Activated CD4-positive, alpha-beta memory T cell treated with anti-CD3 and anti-CD28 coated beads for 36 hours (primary cell): Measurements from ENCODE around the gene SELENOK. TPM values are rescaled to one million over a fixed set of nuclear protein-coding genes. Genes with fewer than 3 reads are reported as not detected.

Experiments
- CTCF ChIA-PET: fragments of 350-600 bp; sonication (Branson Sonifier 250); formaldehyde crosslinking; loops from one replicate; lab custom pipeline; 2021; ENCODE audit warnings: antibody characterized with exemption, inconsistent platforms; lab: Charles Lee
- POLR2A ChIA-PET: fragments of 350-600 bp; sonication (Branson Sonifier 250); formaldehyde crosslinking; loops from one replicate; lab custom pipeline; 2021; ENCODE audit warnings: antibody characterized with exemption; lab: Charles Lee
- DNase-seq: peaks from one replicate; pipeline ENCODE4 v3.0.0-alpha.2; 2020
- H3K27ac Mint-ChIP-seq: one replicate; pipeline ENCODE4 v1.8.0; 2021; ENCODE audit warnings: mixed read lengths
- H3K27me3 Mint-ChIP-seq: one replicate; pipeline ENCODE4 v1.8.0; 2021; ENCODE audit warnings: mixed read lengths
- H3K36me3 Mint-ChIP-seq: one replicate; pipeline ENCODE4 v1.8.0; 2021; ENCODE audit warnings: mixed read lengths
- H3K4me1 Mint-ChIP-seq: one replicate; pipeline ENCODE4 v1.8.0; 2021; ENCODE audit warnings: low read depth, mixed read lengths
- H3K4me3 Mint-ChIP-seq: one replicate; pipeline ENCODE4 v1.8.0; 2021; ENCODE audit warnings: mild to moderate bottlenecking, mixed read lengths
- H3K9me3 Mint-ChIP-seq: one replicate; pipeline ENCODE4 v1.8.0; 2021; ENCODE audit warnings: mixed read lengths
- intact Hi-C: fragments of 100-400 bp; cut with micrococcal nuclease; formaldehyde crosslinking; loops from one replicate; pipeline ENCODE4 v1.15.1; 2023
- total RNA-seq, 2 experiments: library from RNA; stranded (reverse); gene quantifications; one replicate each; pipeline ENCODE4 v1.2.3, GENCODE V29; 2021

The SELENOK gene
- total RNA-seq, 2 experiments from 2014 or later = 55.3 to 56.4 TPM

DNA sequence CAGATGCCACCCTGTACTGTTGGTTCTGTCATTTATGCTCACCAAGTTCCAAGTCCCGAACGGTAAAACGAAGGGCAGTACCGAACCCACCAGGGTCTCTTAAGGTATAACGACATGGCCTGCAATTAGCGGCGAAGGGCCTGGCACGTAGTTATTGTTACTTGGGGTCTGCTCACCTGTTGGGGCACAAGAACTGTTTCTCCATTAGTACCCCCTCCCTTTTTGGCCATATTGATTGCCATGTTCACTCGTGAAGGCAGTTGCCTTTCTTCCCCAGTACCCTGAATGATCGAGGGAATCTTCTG lies 44.9 kb downstream of the SELENOK start:
- ChIA-PET POLR2A (no interaction called here), CTCF (no interaction called here)
- DNase-seq = no peak
- Mint-ChIP-seq H3K27ac (no peak overlapping the region), H3K36me3 (no peaks in the 10 kb centered on the region), H3K4me3 (peak overlapping the region; percentile 36), H3K9me3 (no peaks in the 10 kb centered on the region), H3K4me1 (peaks cover 2% of the 10 kb centered on the region), H3K27me3 (peaks cover 40% of the 10 kb centered on the region)
- intact Hi-C loops = no loop called here

DNA sequence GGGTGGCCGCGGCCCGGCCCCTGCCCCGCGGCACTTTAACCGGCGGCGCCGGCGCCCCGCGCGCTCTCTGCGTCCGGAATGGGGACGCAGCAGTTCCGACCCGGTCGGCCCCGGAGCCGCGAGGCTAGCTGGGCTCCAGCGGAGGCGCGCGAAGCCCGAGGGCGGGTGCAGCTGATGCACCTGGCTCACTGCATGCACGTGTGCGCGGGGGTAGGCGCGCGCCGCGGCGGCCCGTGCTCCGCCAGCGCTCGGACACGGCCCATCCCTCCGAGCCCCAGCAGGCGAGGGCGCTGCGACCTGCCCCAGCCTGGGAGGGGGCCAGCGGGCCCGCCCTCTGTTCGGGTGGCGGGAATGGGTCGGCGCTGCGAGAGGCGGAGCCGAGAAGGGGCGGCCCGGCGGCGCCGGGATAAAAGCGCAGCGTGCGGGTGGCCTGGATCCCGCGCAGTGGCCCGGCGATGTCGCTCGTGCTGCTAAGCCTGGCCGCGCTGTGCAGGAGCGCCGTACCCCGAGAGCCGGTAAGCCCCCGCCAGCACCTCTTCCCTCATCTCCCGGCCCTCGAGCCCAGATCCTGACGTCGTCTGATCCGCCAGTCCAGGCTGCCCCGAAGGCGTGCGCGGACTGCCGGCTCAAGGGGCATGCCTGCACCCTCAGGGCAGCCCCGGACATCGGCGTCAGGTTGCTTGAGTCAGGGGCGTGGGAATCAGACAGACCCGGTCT lies 45.4 kb downstream of the SELENOK start, which contains the start of the genes CHDH and IL17RB:
Gene CHDH (minus strand): TSS at position 286 of the 717 bp plus-strand sequence. CDS start 22,411 bp downstream, outside the sequence.
Gene IL17RB (plus strand): TSS at position 435 of the 717 bp plus-strand sequence. CDS start 21 bp downstream, at position 456.
- H3K9me3 Mint-ChIP-seq = no peaks in the 10 kb centered on the region
- H3K27ac Mint-ChIP-seq = no peak within 1 kb of the TSS
- H3K27me3 Mint-ChIP-seq = peaks cover 40% of the 10 kb centered on the region
- ChIA-PET POLR2A (no interaction called here), CTCF (no interaction called here)
- peak; percentile 31 for DNase-seq
- peaks cover 2% of the 10 kb centered on the region for H3K4me1 Mint-ChIP-seq
- intact Hi-C loops = no loop called here
- peak within 1 kb of the TSS; percentile 51 for H3K4me3 Mint-ChIP-seq
- H3K36me3 Mint-ChIP-seq = no peaks in the 10 kb centered on the region

DNA sequence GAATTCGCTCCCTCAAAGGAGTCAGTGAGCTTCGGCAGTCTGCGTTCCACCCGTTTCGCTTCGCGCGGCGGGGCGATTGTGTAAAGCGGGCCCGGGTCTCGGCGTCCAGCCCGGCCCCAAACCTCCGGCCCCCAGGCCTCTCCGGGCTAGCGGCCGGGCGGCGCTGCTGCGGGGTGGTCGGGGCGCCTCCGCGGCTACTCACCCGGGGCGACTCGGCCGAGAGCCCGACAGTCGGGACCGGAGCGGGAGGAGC lies 45.9 kb downstream of the SELENOK start:
- CTCF ChIA-PET = interaction anchor here (1.0 kb wide), 1 partner anchor 470 kb away, joined by 4 read pairs; no protein-coding TSS in a partner anchor
- Mint-ChIP-seq H3K27ac (no peak overlapping the region), H3K27me3 (peaks cover 40% of the 10 kb centered on the region), H3K4me3 (peak overlapping the region; percentile 51), H3K36me3 (no peaks in the 10 kb centered on the region), H3K9me3 (no peaks in the 10 kb centered on the region), H3K4me1 (peaks cover 2% of the 10 kb centered on the region)
- DNase-seq = no peak
- intact Hi-C loops = no loop called here
- POLR2A ChIA-PET = no interaction called here

DNA sequence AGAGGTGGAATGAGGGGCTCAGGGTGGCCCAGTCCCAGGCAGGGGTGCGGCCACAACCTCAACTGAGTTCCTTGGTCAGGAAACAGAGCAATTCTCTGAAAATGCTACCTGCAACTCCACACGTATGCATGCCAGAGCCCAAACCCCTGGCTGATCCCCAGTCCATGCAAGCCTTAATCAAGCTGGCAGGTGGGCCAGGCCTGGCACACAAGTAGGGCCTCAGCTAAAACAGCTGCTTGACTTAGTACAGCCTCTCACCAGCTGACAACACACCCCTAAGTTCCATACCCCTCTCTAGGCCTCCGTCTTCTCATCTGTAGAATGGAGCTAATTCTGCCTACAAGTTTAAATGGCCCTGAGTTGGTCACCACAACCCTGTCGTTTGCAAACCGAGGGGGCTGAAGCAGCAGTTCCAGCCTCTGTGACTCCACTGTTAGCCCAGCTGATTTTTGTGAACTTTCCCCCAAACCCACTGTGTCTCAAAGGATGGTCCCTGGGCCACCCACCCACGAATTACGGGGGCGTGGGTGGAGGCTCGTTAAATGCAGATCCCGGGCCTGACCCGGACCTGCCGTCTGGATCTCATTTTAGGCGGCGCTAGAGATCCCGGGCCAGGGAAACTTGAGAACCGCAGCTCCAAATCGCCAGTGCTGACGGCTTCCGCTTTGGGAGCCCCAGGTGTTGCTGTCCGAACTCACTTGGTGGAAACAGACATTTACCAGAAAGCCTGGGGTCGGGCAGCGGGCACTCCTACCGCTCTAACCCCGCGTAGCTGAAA lies 46.4 kb downstream of the SELENOK start:
- Mint-ChIP-seq H3K27ac (no peak overlapping the region), H3K27me3 (peaks cover 40% of the 10 kb centered on the region), H3K4me1 (peaks cover 2% of the 10 kb centered on the region), H3K4me3 (peak overlapping the region; percentile 51), H3K36me3 (no peaks in the 10 kb centered on the region), H3K9me3 (no peaks in the 10 kb centered on the region)
- no peak for DNase-seq
- ChIA-PET CTCF (interaction anchor here (1.0 kb wide), 1 partner anchor 470 kb away, joined by 4 read pairs; no protein-coding TSS in a partner anchor), POLR2A (interaction anchor here (0.6 kb wide), 1 partner anchor 16 kb away, joined by 3 read pairs; no protein-coding TSS in a partner anchor)
- intact Hi-C loops = no loop called here

DNA sequence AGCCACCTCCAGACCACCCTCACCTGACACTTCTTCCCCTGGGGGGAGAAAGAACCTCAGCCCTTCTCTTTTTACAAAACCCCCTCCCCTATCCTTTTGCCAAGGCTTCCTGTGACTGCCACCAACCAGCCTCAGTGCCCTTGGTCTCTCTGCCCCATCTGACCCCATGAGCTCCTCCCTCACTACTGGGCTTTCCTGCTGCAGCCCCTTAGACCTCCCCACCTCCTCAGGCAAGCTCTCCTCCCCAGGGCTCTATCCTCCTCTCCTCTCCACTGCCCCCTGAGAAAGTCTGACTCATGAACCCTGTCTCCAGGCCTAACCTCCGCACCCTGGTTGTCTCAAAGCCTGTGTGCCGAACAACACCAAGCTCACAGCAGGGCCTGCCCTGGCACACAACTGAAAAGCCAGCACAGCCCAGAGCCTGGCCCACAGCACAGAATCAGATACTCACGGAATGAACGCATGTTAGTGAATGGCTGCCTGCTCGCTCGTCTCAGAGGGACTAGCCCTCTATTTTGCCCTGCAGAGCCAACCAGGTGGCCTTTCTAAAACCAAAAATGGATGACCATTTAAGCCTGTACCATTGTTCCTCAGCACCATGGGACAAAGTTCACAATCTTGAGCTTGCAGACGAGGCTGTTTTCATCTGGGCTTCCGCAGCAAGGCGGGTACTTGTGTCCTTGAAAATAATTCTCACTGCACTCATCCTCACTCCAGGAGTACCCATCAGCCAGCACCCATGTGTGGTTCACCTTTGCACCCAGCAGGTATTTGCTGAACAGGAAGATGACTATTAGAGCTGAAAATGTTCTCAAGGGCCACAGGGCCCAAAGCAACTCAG lies 47.2 kb downstream of the SELENOK start:
- ChIA-PET CTCF (no interaction called here), POLR2A (interaction anchor here (0.6 kb wide), 1 partner anchor 17 kb away, joined by 3 read pairs; no protein-coding TSS in a partner anchor)
- H3K4me3 Mint-ChIP-seq = no peak overlapping the region
- no peak for DNase-seq
- H3K36me3 Mint-ChIP-seq = no peaks in the 10 kb centered on the region
- intact Hi-C loops = no loop called here
- no peak overlapping the region for H3K27ac Mint-ChIP-seq
- no peaks in the 10 kb centered on the region for H3K9me3 Mint-ChIP-seq
- peaks cover 2% of the 10 kb centered on the region for H3K4me1 Mint-ChIP-seq
- peaks cover 36% of the 10 kb centered on the region for H3K27me3 Mint-ChIP-seq

DNA sequence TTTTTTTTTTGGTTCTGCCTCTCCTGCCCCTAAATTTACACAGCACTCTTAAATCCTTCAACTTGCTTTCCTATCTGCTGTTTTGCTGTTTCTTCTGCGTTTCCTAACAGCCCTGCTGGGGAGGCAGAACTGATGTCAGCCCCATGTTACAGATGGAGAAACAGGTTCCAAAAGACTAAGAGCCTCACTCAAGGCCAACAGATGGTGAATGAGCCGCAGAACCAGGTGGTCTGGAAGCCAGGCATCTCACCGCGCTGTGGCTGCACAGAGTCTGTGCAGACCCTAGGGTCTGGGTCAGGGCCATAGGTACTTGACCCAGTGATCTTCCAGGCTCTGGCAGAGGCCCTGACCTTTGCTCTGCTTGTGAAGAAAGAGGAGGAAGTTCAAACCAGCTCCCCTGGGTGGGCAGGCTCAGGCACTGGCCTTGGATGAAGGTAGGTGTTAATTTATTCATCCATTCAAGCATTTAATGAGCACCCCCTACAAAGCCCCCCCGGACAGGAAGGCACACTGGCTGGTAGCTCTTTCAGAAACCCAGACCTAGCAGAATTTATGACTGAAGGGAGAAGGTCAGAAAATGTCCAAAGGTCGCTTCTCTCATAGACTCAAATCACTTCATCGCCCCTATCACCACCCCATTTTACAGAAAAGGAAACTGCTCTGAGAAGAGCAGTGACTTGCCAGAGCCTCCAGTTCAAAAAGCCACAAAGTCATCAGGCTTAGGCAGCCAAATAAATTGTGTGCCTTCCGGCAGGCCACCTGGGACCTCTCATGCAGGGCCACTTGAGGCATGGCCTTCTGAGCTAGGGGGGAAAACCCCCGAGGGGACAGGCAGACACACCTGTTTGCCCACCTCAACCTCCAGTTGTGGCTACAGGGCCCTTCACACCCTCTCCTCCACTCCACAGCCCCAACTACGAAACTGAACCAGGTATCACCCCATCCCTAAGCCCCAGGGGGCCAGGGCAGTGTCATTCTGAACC lies 48.2 kb downstream of the SELENOK start:
- no peak for DNase-seq
- Mint-ChIP-seq H3K27me3 (peaks cover 35% of the 10 kb centered on the region), H3K9me3 (no peaks in the 10 kb centered on the region), H3K36me3 (no peaks in the 10 kb centered on the region), H3K27ac (no peak overlapping the region), H3K4me1 (peaks cover 2% of the 10 kb centered on the region), H3K4me3 (no peak overlapping the region)
- intact Hi-C loops = no loop called here
- CTCF ChIA-PET = no interaction called here
- POLR2A ChIA-PET = no interaction called here

DNA sequence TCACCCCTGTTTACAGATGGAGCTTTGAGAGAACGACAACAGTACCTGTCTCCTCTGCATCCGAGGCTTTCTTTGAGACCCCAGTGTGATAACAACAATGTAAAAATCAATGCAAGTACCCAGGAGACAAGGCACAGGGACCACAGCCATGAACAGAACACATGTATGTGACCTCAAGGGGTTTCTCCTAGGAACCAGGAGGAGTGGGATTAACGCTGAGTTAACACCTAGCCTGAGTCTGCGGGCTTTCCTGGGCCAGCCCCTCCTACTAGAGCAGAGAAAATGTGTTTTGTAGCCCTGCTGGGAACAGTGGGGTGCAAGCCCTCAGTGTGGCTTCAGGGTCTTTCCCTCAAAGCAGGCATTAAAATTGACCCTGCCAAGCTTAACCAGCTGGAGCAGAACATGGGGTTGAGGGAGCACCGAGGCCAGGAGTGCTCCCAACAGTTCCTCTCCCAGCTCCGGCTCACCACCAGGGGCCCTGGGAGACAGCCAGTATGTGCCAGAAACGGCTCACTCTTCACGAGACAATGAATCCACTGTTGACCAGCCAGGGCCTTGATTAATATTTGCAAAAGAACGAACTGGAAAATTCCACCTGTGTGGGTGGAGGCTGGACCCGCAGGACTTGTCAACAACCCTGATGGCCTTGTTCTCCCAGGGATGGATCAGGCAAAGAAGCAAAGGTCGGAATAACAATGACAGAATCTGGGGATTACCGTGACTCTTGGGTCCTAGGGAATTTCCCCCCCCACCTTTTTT lies 49.0 kb downstream of the SELENOK start:
- H3K27ac Mint-ChIP-seq = no peak overlapping the region
- H3K36me3 Mint-ChIP-seq = no peaks in the 10 kb centered on the region
- DNase-seq = no peak
- H3K9me3 Mint-ChIP-seq = no peaks in the 10 kb centered on the region
- no peak overlapping the region for H3K4me3 Mint-ChIP-seq
- ChIA-PET CTCF (no interaction called here), POLR2A (no interaction called here)
- peaks cover 2% of the 10 kb centered on the region for H3K4me1 Mint-ChIP-seq
- peaks cover 36% of the 10 kb centered on the region for H3K27me3 Mint-ChIP-seq
- intact Hi-C loops = no loop called here

DNA sequence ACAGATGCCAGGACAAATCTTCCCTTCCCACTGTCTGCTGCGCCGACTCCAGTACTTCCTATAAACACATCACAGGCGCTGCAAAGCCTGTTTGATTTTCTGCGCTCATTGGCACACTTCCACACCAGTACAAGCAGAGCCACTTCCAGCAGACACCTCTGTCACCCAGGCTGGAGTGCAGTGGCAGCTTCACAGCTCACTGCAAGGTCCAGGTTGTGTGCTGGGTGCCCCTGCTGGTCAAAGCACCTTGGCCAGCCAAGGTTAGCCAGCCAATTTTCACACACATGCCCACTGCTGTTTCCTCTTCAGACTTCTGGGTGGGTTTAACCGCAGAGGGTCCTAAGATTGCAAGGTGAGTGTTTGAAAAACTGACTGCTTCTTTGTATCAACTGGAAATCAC lies 50.4 kb downstream of the SELENOK start:
- H3K27ac Mint-ChIP-seq = no peak overlapping the region
- H3K36me3 Mint-ChIP-seq = no peaks in the 10 kb centered on the region
- intact Hi-C loops = no loop called here
- H3K4me1 Mint-ChIP-seq = no peaks in the 10 kb centered on the region
- DNase-seq = no peak
- no peak overlapping the region for H3K4me3 Mint-ChIP-seq
- no peaks in the 10 kb centered on the region for H3K9me3 Mint-ChIP-seq
- ChIA-PET CTCF (no interaction called here), POLR2A (no interaction called here)
- peaks cover 26% of the 10 kb centered on the region for H3K27me3 Mint-ChIP-seq

DNA sequence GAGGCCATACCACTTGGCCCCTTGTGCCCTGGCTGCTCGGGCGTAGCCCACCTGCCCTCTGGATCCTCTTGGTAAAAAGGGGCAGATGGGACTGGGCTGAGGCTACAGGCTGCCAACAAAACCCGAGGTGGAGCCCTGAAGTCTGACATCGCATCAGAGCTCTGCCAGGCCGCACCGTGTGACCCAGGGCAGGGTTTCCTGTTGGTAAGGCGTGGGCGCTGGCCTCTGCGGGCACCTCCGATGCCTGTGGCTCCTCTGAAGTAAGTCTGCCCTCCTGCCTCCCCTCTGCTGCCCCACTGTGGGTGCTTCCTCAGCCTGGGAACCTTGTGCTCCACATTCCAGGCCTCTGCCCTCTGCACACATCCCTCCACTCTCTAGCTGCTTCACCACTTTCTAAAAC lies 54.3 kb downstream of the SELENOK start:
- H3K36me3 Mint-ChIP-seq = no peaks in the 10 kb centered on the region
- ChIA-PET POLR2A (no interaction called here), CTCF (no interaction called here)
- no peak overlapping the region for H3K27ac Mint-ChIP-seq
- intact Hi-C loops = no loop called here
- H3K4me3 Mint-ChIP-seq = no peak overlapping the region
- no peaks in the 10 kb centered on the region for H3K4me1 Mint-ChIP-seq
- peaks cover 3% of the 10 kb centered on the region for H3K27me3 Mint-ChIP-seq
- H3K9me3 Mint-ChIP-seq = no peaks in the 10 kb centered on the region
- peak; percentile 22 for DNase-seq

DNA sequence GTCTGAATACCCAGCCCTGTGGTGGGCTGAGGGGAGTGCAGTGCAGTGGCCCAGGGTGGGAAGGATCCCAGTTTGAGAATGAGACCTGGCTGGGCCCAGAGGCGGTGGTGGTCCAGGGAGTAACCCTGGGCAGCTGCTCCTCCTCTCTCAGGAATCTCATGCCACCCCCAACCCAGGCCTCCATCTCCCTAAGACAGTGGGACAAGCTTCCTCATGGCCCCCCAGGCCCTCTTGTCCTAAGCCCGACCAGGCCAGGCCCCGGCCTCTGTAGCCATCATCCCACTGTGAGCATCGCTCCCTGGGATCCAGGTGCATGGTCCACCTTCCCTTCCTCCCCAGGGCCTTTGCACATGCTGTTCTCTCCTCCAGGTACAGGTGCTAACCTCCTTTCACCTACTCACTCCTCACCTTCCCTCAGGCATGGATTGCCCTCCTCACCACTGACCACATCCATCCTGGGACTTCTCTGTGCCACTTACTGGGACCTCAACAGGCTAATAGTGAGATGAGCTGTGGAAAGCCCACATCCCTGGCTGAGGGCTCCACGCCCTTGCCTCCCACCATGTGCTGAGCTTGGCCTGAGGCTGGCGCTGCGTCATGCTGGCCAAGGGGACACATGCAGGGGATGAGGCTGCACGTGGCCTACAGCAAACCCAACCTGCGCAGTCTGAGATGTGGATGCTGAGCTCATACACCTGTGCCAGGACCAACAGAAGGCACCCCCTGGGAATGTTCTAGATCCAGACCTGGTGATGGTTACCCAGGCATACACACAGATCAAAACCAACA lies 55.4 kb downstream of the SELENOK start:
- no peak for DNase-seq
- H3K9me3 Mint-ChIP-seq = no peaks in the 10 kb centered on the region
- ChIA-PET CTCF (no interaction called here), POLR2A (no interaction called here)
- no peak overlapping the region for H3K4me3 Mint-ChIP-seq
- H3K4me1 Mint-ChIP-seq = no peaks in the 10 kb centered on the region
- H3K36me3 Mint-ChIP-seq = no peaks in the 10 kb centered on the region
- intact Hi-C loops = no loop called here
- H3K27ac Mint-ChIP-seq = no peak overlapping the region
- peaks cover 2% of the 10 kb centered on the region for H3K27me3 Mint-ChIP-seq
